Keratinocyte (primary cell): ENCODE data around the gene HNF4A.

Source experiments
- EZH2 ChIP-seq: IDR thresholded peaks from one replicate; pipeline ENCODE4 v1.6.1; 2012; ENCODE audit warnings: inconsistent platforms, mild to moderate bottlenecking, low read length, moderate library complexity
- TF ChIP-seq, protein P1 (sequence below), 3 experiments: IDR thresholded peaks in 1 of 3; conservative IDR thresholded peaks in 1 of 3; optimal IDR thresholded peaks in 1 of 3; 2 replicates in 2 of 3; 3 replicates in 1 of 3; pipeline versions ENCODE3 to v1.5.1; 2011; ENCODE audit warnings: low read length in 3 of 3, mild to moderate bottlenecking in 3 of 3, moderate library complexity in 2 of 3, control low read depth in 1 of 3, inconsistent platforms in 1 of 3; ENCODE audit not compliant: insufficient read depth in 2 of 3; ENCODE audit errors: extremely low read depth in 1 of 3

DNA sequence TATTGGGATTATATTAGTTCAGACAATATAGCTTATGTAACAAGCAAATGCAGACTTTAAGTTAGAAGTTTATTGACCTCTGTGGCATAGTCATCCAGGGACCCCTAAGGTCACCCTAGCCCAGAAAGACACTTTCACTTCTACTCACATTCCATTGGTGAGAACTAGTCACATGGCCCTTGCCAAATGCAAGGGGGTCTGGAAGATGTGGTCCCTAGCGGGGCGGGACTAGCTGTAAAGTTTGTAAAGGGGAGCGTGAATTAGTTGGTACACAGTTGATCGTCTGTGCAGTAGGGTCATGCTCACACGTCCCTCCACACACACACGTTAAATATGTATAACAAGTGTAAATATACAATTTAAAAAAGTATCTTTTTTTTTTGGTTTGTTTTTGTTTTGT, 9.3 kb downstream of the HNF4A start:
- TF ChIP-seq, protein P1, sequence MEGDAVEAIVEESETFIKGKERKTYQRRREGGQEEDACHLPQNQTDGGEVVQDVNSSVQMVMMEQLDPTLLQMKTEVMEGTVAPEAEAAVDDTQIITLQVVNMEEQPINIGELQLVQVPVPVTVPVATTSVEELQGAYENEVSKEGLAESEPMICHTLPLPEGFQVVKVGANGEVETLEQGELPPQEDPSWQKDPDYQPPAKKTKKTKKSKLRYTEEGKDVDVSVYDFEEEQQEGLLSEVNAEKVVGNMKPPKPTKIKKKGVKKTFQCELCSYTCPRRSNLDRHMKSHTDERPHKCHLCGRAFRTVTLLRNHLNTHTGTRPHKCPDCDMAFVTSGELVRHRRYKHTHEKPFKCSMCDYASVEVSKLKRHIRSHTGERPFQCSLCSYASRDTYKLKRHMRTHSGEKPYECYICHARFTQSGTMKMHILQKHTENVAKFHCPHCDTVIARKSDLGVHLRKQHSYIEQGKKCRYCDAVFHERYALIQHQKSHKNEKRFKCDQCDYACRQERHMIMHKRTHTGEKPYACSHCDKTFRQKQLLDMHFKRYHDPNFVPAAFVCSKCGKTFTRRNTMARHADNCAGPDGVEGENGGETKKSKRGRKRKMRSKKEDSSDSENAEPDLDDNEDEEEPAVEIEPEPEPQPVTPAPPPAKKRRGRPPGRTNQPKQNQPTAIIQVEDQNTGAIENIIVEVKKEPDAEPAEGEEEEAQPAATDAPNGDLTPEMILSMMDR (optimal IDR thresholded peaks at IDR 0.05 in 1 of 3, IDR thresholded peaks at IDR 0.05 in 1 of 3, conservative IDR thresholded peaks at IDR 0.05 in 1 of 3; ENCODE audit: extremely low read depth in 1 of 3, insufficient read depth in 2 of 3, low read length in 3 of 3): no peak
- no peak for TF ChIP-seq EZH2
